Fibroblast of skin of left quadriceps (primary cell): ENCODE results near the gene OSCAR.

ENCODE experiments used
- DNase-seq, 2 experiments: peaks; one replicate each; pipeline ENCODE4 v3.0.0-alpha.2; 2013; ENCODE audit warnings: low read depth in 2 of 2

Gene OSCAR

DNA sequence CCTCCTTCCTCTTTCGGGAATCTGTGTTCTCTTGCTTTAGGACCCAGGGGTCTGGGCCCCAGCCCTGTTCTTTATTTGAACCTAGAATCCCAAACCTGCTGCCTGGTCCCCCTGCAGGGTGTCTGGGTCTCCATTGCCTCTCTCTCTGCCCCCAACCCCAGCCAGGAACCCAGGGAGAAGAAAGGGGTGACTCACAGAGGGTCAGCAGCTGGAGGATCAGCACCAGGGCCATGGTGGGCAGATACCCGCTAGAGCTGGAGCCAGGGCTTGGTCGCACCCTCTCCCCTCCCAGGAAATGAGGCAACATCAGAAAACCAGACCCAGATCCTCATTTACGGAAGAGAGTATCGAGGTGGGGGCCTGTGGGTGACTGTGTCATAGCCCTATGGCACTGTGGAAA is at the start of gene OSCAR:
Gene OSCAR (minus strand): TSS at position 243 of the 400 bp plus-strand sequence. CDS start 11 bp downstream, at position 232.
- no peak for DNase-seq

DNA sequence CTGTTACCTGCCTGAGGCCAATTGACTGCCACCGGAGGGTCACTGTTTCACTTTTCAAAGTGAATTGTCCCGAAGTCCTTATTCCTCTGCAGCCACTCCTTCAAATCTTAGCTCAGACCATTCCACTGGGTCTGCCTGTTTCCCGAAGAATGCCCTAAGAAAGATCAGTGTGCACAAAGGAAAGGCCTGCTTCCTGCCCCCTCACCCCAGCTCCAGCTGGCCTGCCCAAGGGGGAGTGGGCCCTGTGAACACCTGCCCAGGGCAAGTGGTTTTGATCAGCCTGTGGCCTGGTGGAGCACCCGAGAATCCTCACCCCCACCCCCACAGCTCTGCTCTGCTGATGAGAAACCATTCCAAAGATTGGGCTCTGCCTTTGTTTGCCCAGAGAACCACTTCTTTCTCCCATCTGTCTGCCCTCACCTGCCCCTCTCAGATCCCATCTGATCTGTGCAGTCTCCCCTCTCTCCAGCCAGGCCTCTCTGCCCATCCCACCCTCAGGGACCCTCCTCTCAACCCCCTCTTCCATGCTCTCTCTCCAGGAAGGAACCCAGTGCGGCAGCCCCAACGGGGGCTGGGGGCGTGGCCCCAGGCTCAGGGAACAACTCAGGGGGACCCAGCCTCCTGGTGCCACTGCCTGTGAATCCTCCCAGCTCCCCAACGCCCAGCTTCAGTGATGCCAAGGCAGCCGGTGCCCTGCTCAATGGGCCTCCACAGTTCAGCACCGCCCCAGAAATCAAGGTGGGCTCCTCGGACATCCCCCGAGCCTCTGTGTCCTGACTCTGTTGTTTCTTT is 48.6 kb upstream of the OSCAR start:
- no peak for DNase-seq

DNA sequence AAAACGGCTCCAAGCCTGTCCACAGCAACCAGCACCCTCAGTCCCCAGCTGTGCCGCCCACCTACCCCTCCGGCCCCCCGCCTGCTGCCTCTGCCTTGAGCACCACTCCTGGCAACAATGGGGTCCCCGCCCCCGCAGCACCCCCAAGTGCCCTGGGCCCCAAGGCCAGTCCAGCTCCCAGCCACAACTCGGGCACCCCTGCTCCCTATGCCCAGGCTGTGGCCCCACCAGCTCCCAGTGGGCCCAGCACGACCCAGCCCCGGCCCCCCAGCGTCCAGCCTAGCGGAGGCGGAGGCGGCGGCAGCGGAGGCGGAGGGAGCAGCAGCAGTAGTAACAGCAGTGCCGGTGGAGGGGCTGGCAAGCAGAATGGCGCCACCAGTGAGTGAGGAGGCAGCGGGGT is 47.6 kb upstream of the OSCAR start:
- no peak for DNase-seq

- DNase-seq = no peak
Observed at GRCh38 chr19:54147676-54148075, 47.1 kb upstream of the OSCAR start.

DNA sequence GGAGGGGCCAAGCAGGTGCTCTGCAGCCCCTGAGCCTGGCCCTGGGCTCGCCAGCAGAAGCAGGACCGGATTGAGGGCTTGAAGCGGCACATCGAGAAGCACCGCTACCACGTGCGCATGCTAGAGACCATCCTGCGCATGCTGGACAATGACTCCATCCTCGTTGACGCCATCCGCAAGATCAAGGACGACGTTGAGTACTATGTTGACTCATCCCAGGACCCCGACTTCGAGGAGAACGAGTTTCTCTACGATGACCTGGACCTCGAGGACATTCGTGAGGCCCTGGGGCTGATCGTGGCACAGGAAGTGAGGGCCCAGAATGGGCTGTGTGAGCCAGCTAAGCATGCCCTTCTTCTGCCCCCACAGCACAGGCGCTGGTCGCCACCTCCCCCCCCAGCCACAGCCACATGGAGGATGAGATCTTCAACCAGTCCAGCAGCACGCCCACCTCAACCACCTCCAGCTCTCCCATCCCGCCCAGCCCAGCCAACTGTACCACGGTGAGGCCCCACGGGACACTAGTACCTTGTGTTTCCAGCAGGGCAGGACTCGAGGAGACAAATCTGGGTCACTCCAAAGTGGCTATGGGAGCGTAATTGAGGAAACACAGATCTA is 45.0 kb upstream of the OSCAR start:
- DNase-seq = no peak

- no peak for DNase-seq
Observed at GRCh38 chr19:54142166-54142780, 41.7 kb upstream of the OSCAR start.

- DNase-seq = peak; percentile 37 to 42
Observed at GRCh38 chr19:54141356-54141755, 40.8 kb upstream of the OSCAR start.

- no peak for DNase-seq
Observed at GRCh38 chr19:54138489-54139256, 38.1 kb upstream of the OSCAR start.

DNA sequence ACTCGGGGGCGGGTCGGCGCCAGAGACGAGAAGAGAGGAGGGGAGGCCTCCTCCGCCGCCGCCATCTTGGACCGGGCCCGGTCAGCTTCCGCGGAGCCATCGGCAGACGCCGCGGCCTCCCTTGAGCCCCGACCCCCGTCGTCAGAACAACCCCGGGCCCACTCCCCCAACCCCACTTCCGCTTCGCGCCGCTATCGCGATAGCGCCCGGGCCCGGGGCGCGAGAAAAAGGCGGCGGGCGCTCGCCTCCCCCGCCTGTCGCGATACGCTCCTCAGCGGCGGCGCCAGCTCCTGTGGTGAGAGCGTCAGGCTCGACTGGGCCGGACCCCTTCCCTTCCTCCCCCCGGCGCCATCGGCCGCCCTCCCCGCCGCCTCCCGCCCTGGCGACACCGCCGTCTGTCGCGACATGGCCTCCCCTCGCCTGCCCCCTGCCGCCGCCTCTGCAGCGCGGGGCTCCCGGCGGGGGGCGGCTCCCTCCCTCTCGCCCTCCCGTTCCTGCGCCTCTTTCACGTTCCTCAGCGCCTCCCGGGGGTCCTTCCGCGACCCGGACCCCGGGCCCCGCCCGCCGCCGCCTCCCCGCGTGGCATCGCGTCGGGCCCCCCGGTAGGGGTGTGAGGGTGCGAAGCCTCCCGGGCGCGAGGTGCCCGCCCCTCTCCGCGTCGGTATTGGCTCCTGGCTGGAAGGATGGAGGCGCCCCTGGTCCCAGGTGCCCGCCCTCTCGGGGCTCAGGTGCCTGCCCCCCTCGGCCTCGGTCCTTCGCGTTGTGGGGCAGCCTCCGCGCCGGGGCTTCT is 37.3 kb upstream of the OSCAR start, which contains the start of gene CNOT3:
Gene CNOT3 (plus strand): TSS at position 64 of the 790 bp plus-strand sequence. CDS start 5,217 bp downstream, outside the sequence.
- no peak for DNase-seq

DNA sequence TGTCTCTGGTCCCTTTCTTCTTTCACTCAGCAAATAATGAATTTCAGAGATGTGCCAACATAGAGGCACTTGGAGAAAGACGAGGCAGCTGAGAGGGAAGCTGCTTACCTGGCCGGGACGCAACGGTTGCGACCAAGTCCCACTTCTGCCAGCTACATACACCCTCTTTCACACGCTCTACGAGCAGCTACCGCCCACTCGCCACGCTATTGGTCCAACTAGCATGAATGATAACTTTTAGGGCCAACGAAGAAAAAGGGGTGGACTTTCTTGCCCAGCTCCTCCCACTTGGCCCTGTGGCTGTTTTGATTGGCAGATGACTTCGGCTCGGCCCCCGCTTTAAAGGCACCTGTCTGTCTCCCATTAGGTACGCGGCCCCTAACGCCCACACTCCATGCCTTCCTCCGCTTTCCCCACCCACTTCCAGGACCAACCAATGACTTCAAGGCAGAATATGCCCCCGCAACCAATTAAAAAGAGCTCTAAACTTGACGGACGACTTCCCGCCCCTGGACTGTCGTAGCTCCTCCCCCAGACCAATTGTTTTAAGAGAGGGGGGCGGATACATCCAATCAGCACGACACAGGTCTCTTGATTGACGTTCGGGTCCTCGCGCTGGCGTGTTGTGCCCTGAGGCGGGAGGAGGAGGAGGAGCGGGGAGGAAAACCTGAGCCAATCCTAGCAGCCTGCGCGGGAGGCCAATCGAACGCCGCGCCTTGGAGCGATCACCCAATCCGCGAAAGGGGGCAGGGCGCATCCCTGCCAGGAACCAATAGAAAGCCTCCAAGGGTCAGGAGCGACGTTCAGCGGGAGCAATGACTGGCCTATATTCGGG is 36.5 kb upstream of the OSCAR start:
- DNase-seq = peak; percentile 100

- DNase-seq = no peak
Observed at GRCh38 chr19:54136086-54136863, 35.7 kb upstream of the OSCAR start.

DNA sequence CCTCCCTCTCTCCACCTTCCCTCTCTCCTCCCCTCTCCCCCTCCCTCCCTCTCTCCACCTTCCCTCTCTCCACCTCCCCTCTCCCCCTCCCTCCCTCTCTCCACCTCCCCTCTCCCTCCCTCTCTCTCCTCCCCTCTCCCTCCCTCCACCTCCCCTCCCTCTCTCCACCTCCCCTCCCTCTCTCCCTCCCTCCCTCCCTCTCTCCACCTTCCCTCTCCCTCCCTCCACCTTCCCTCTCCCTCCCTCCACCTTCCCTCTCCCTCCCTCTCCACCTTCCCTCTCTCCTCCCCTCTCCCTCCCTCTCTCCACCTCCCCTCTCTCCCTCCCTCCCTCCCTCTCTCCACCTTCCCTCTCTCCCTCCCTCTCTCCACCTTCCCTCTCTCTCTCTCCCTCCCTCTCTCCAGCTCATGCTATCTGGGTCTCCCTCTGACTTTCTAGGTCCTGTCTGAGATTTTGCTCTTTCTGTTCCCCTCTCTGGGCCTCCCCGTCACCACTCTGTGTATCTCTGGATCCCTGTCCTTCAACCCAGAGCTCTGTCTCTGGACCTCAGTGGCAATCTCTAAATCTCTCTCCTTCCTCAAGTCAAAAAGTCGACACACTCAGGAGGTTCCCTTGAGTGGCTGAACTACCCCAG is 33.5 kb upstream of the OSCAR start:
- DNase-seq = no peak

DNA sequence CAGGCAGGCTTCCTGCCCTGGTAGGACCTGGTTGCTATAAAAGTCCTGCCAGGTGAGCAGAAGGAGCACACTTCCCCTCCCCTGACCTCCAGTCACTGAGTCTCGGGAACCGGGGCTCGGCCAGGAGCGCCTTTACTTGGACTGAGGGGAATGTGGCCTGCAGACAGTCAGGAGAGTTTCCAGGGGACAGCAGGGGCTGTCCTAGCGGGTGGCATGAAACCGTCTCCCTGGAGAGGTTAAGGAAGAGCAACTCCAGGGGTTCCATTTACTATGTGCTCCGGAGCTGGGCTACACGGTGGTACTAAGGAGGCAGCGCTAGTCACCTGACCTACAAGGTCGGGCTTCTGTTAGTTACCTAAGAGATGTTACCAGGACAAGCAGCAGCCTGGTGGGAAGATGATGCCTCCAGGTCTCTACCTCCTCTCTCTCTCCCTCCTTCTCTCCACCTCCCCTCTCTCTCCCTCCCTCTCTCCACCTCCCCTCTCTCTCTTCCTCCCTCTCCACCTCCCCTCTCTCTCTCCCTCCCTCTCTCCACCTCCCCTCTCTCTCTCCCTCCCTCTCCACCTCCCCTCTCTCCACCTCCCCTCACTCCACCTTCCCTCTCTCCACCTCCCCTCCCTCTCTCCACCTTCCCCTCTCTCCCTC is 32.8 kb upstream of the OSCAR start:
- DNase-seq = peak in 1 of 2 experiments; percentile 23

GRCh38 chr19:54129617-54129996 is 29.0 kb upstream of the OSCAR start:
- DNase-seq = no peak

GRCh38 chr19:54128796-54129616 is 28.4 kb upstream of the OSCAR start:
- DNase-seq = no peak

DNA sequence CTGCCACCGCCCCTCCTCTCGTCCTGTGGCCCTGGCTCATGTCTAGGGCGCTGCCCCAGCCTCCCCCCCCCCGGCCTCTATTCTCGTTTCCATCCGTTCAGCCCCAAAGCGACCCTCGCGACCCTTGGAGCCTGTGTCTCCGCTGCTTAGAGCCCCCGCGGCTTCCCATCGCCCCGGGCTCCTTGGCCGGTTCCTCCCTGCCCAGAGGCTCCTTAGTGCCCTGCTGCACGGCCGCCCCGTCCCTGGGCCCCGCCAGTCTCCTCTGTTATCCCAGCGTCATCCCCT is 27.8 kb upstream of the OSCAR start:
- no peak for DNase-seq

GRCh38 chr19:54127688-54128440 is 27.3 kb upstream of the OSCAR start:
- no peak for DNase-seq
